Kidney epithelial cell (primary cell): ENCODE measurements around the gene AGK. TPM values are rescaled to one million over a fixed set of nuclear protein-coding genes. Genes with fewer than 3 reads are reported as not detected.

Experiments
- DNase-seq: peaks from one replicate; pipeline ENCODE4 v3.0.0-alpha.2; 2010; ENCODE audit warnings: low read depth
- H3K27me3 ChIP-seq: 2 replicates; pipeline ENCODE4 v1.6.0; 2011; ENCODE audit warnings: low read length; ENCODE audit not compliant: control insufficient read depth, insufficient read depth
- H3K36me3 ChIP-seq: 2 replicates; pipeline ENCODE4 v1.5.1; 2011; ENCODE audit warnings: low read length; ENCODE audit not compliant: control insufficient read depth, insufficient read depth
- H3K4me3 ChIP-seq: 2 replicates; pipeline ENCODE4 v1.5.1; 2011; ENCODE audit warnings: low read depth, mild to moderate bottlenecking, control low read depth, low read length
- total RNA-seq: library from RNA; depleted of rRNA; stranded (reverse); fragments of >200 nt; gene quantifications from 2 replicates; pipeline ENCODE4 v1.2.3, GENCODE V29; 2015
- TF ChIP-seq, protein P1 (sequence below): IDR thresholded peaks from 2 replicates; pipeline ENCODE4 v1.5.1; 2011; ENCODE audit warnings: mild to moderate bottlenecking, moderate library complexity, low read length, control low read depth, inconsistent platforms; ENCODE audit not compliant: insufficient read depth, poor library complexity, severe bottlenecking

The AGK gene
- total RNA-seq, 1 donor from 2014 or later, result 35.3 TPM

- no peak overlapping the region for H3K4me3 ChIP-seq
- no peaks in the 10 kb centered on the region for H3K36me3 ChIP-seq
- TF ChIP-seq, protein P1, sequence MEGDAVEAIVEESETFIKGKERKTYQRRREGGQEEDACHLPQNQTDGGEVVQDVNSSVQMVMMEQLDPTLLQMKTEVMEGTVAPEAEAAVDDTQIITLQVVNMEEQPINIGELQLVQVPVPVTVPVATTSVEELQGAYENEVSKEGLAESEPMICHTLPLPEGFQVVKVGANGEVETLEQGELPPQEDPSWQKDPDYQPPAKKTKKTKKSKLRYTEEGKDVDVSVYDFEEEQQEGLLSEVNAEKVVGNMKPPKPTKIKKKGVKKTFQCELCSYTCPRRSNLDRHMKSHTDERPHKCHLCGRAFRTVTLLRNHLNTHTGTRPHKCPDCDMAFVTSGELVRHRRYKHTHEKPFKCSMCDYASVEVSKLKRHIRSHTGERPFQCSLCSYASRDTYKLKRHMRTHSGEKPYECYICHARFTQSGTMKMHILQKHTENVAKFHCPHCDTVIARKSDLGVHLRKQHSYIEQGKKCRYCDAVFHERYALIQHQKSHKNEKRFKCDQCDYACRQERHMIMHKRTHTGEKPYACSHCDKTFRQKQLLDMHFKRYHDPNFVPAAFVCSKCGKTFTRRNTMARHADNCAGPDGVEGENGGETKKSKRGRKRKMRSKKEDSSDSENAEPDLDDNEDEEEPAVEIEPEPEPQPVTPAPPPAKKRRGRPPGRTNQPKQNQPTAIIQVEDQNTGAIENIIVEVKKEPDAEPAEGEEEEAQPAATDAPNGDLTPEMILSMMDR, result no peak
- H3K27me3 ChIP-seq, result no peaks in the 10 kb centered on the region
- DNase-seq, result no peak
Observed at GRCh38 chr7:141567432-141567831, 16.2 kb downstream of the AGK start.

DNA sequence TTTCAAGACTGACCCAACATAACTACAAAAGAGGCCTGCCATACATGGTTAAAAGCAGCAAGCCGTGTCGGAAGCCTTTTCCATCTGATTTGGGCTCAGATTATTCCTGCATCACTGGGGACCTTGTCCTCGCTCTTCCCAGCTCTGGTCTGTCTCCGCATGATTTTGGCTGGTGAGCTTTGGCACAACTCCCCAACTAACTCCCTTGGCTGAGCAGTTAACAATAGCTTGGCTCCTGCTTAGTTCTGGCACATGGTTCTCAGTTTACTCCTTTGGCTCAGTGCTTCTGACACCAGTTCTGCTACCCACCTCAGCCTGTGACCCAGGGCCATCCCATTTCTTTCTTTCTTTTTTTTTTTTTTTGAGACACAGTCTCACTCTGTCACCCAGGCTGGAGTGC lies 17.0 kb downstream of the AGK start:
- H3K36me3 ChIP-seq, result no peaks in the 10 kb centered on the region
- H3K4me3 ChIP-seq, result no peak overlapping the region
- no peaks in the 10 kb centered on the region for H3K27me3 ChIP-seq
- DNase-seq, result no peak
- TF ChIP-seq, protein P1, result no peak

DNA sequence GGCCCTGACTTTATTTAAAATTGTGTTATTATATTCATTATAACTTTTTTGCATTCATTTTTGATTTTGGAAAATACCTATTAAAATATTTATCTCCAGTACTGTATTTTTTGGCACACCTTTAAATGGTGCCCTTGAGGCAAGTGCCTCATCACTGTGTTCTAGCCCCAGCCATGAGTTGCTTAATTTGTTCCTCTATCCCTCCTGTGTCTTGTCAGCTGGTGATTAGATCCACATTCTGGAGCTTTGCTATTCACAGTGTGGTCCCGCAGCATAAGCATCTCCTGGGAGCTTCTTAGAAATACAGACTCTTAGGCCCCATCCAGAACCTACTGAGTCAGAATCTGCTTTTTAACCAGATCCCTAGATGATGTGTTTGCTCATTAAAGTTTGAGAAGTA lies 19.8 kb downstream of the AGK start:
- Histone ChIP-seq H3K36me3 (no peaks in the 10 kb centered on the region), H3K4me3 (no peak overlapping the region), H3K27me3 (no peaks in the 10 kb centered on the region)
- DNase-seq, result no peak
- TF ChIP-seq, protein P1, result no peak

DNA sequence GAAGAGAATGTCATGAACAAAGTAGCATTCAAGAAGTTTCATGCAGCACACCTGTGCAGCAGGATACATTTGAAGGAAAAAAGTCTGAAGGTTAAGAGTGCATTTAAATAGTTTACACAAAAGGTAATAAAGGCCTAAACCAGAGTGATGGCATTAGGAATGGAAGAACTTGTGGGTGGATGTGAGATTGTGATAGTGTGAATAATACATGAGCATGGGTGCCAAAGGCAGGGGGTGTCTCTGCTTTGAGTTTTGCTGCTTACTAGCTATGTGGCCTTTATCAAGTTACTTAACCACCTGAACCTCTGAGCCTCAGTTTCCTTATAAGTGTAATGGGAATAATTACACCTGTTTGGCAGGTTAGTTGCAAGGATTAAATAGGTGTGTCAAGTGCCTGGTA lies 21.0 kb downstream of the AGK start:
- DNase-seq, result no peak
- H3K36me3 ChIP-seq, result no peaks in the 10 kb centered on the region
- no peak overlapping the region for H3K4me3 ChIP-seq
- TF ChIP-seq, protein P1, result no peak
- no peaks in the 10 kb centered on the region for H3K27me3 ChIP-seq

- TF ChIP-seq, protein P1, result no peak
- Histone ChIP-seq H3K4me3 (no peak overlapping the region), H3K36me3 (no peaks in the 10 kb centered on the region), H3K27me3 (no peaks in the 10 kb centered on the region)
- DNase-seq, result no peak
Observed at GRCh38 chr7:141573511-141573910, 22.3 kb downstream of the AGK start.

DNA sequence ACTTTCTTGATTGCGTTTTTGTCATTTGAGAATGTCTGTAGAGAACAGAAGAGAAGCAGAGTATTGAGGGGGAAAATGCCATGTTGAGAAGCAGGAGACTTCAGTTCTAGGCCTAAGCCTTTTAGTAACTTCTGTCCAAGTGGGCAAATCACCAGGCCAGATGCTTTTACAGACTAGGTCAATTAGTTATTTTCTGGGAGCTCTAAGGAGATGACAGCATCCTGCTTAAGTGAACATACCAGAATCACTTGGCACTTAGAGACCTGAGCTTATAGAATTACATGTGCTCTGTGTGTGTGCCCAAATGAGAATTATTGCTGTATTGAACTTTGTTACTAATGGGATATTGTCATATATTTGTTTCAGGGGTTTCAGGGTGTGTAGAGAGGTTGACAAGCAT lies 24.0 kb downstream of the AGK start:
- H3K36me3 ChIP-seq, result no peaks in the 10 kb centered on the region
- no peak for DNase-seq

More for the DNA sequence above, 24.0 kb downstream of the AGK start:
- Histone ChIP-seq H3K27me3 (no peaks in the 10 kb centered on the region), H3K4me3 (no peak overlapping the region)
- TF ChIP-seq, protein P1, result no peak
